HG02884 (cell line): Measurements from ENCODE around the gene OIT3.

Experiments used
- ATAC-seq: cut with Tn5 transposase; IDR thresholded peaks from one replicate; pipeline ENCODE4 v1.9.1; 2021; ENCODE audit warnings: mild to moderate bottlenecking, moderate library complexity; ENCODE audit not compliant: unreplicated experiment

OIT3 gene

GRCh38 chr10:72951760-72952159 lies 58.2 kb downstream of the OIT3 start:
- no peak for ATAC-seq

DNA sequence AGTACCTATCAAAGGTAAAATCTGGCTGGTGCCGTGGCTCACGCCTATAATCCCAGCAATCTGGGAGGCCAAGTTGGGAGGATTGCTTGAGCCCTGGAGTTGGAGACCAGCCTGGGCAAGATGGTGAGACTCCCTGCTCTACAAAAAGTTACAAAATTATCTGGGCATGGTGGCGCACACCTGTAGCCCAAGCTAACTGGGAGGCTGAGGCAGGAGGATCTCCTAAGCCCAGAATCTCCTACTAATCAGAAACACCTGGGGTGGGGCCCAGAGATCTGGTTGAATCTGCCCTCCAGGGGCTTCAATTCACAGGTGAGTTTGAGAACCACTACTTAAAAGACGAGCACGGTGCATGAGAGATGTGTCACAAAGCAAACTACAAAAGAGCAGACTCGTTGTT lies 58.6 kb downstream of the OIT3 start:
- no peak for ATAC-seq

GRCh38 chr10:72952642-72953158 lies 59.2 kb downstream of the OIT3 start:
- ATAC-seq, result no peak

GRCh38 chr10:72953687-72954086 lies 60.1 kb downstream of the OIT3 start:
- ATAC-seq, result no peak

GRCh38 chr10:72954230-72954595 lies 60.7 kb downstream of the OIT3 start:
- ATAC-seq, result no peak

- ATAC-seq, result no peak
Observed at GRCh38 chr10:72954596-72955554, 61.3 kb downstream of the OIT3 start, which contains the start of gene PLA2G12B. Gene PLA2G12B (minus strand): TSS chr10:72954806. CDS start chr10:72954685, 121 bp downstream.

- no peak for ATAC-seq
Observed at GRCh38 chr10:72956001-72956400, 62.5 kb downstream of the OIT3 start.

DNA sequence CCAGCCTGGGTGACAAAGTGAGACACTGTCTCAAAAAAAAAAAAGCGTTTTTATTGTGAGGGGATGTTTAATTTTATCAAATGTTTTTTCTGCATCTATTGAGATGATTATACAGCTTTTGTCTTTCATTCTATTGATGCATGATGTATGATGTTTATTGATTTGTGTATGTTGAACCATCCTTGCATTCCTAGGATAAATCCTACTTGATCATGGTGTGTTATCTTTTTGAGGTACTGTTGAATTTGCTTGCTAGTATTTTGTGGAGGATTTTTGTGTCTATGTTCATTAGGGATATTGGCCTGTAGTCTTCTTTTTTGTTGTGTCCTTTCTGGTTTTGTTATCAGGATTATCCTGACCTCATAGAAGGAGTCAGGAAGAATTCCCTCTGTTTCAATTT lies 83.3 kb downstream of the OIT3 start:
- ATAC-seq, result no peak

- no peak for ATAC-seq
Observed at GRCh38 chr10:72979709-72980108, 86.2 kb downstream of the OIT3 start.

DNA sequence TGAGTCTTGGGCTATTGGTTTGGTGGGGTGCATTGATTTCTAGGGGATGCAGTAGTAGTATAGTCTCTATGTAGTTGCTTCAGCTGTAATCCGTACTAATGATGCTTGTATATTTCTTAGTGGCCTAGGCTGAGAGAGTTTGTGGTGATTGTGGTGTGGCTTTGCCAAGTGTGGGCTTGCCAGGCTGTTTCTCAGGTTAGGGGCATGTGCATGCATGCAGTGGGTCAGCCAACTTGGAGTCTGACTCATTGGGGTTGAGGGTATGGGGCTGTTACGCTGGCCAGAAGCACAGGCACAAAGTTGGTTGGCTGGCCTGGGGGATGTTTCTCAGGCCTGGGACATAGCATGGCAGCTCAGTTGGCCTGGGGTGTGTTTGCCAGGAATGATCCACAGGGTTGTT lies 86.8 kb downstream of the OIT3 start:
- no peak for ATAC-seq

GRCh38 chr10:72981028-72981881 lies 87.7 kb downstream of the OIT3 start:
- no peak for ATAC-seq

DNA sequence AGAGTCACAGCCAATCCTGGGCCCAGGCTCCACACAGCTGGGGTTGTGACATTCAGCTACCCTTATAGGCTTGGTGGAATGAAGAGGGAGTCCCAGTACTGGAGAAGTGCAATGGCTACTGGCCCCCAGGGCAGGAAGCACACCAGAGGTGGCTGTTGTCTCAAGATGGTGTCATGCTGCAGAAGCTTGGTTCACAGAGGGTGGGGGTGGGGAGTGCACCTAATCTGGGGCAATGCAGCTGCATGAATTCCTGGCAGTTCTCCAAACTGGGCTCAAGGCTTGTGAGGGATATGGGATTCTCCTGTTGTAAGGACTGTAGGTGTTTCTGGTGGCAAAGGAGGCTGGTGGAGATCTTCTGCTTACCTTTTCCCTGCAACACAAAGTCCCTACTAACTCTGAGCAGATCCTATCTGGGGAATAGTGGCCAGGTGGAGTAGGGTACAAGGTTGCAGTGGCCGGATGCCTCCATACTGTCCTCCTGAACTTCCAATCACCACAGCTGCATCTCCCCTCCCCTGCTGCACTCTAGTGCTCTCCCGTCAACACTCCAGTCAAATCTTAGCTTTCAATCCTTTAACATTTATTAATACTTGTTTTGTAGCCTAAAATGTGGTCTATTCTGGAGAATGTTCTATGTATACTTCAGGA lies 88.5 kb downstream of the OIT3 start:
- no peak for ATAC-seq
